Measurements from ENCODE around the gene GPX7. TPM values are rescaled to one million over a fixed set of nuclear protein-coding genes. Genes with fewer than 3 reads are reported as not detected.

The GPX7 gene
- total RNA-seq, 1 experiment from 2014 or later: 25.2 TPM

DNA sequence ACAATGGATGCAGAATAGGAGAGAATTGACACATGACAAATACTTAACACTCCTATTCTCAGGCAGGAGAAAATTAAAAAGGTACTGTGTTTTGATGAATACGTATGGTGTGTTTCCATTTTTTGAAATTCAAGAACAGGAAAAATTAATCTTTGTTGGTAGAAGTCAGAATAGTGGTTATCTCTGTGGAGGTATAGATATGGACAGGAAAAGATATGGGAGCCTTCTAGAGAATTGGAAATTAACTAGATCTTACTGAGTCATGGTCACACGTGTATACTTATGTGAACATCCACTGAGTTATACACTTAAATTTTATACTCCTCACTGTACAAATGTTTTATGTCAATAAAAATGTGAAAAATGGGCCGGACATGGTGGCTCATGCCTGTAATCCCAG lies 39.4 kb upstream of the GPX7 start:
- no peaks in the 10 kb centered on the region for H3K36me3 ChIP-seq (ENCODE audit: insufficient read depth, low read length, poor library complexity, severe bottlenecking)
- no peak overlapping the region for H3K27ac ChIP-seq (ENCODE audit: low read depth, low read length, poor library complexity, severe bottlenecking)
- no peak for DNase-seq (ENCODE audit: low spot score)
- BruUV-seq (replicated peaks): no TSS peak
- H3K9me3 ChIP-seq (ENCODE audit: low read depth, low read length, poor library complexity, severe bottlenecking): no peaks in the 10 kb centered on the region
- no peaks in the 10 kb centered on the region for H3K4me1 ChIP-seq (ENCODE audit: insufficient read depth, low read length, poor library complexity, severe bottlenecking)
- no peak overlapping the region for H3K4me3 ChIP-seq (ENCODE audit: low read depth, low read length, poor library complexity, severe bottlenecking)
- no peaks in the 10 kb centered on the region for H3K27me3 ChIP-seq (replicated peaks; ENCODE audit: insufficient read depth, low read depth, low read length, poor library complexity)
- ChIA-PET POLR2A (ENCODE audit: low non-redundant PET) (no interaction called here), CTCF (no interaction called here)
- intact Hi-C loops (cut with micrococcal nuclease; ENCODE audit: unreplicated experiment): no loop called here
- TF ChIP-seq, protein P1, sequence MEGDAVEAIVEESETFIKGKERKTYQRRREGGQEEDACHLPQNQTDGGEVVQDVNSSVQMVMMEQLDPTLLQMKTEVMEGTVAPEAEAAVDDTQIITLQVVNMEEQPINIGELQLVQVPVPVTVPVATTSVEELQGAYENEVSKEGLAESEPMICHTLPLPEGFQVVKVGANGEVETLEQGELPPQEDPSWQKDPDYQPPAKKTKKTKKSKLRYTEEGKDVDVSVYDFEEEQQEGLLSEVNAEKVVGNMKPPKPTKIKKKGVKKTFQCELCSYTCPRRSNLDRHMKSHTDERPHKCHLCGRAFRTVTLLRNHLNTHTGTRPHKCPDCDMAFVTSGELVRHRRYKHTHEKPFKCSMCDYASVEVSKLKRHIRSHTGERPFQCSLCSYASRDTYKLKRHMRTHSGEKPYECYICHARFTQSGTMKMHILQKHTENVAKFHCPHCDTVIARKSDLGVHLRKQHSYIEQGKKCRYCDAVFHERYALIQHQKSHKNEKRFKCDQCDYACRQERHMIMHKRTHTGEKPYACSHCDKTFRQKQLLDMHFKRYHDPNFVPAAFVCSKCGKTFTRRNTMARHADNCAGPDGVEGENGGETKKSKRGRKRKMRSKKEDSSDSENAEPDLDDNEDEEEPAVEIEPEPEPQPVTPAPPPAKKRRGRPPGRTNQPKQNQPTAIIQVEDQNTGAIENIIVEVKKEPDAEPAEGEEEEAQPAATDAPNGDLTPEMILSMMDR (conservative IDR thresholded peaks at IDR 0.05; ENCODE audit: low read depth, low read length): no peak
- no peak for TF ChIP-seq EZH2 (IDR thresholded peaks at IDR 0.05; ENCODE audit: borderline replicate concordance, low read depth, low read length, poor library complexity, severe bottlenecking)

DNA sequence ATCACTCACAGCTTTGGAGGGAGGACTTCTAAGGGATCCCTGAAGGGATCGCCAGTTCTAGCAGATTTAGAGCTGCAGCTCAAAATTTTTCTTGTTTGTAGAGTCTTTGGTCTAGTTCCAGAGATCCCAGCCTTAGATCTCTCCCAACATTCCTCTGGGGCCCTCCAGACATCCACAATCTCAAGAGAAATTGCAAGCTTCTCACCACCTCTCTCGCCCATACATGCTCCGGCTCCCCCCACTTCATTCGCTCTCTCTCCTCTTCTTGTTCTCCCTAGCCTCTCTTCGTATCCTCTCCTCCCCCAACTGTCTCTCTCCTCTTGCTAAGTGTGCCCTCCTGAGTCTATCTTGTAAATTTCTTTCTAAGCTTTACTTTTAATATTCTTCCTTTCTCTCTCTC lies 34.2 kb upstream of the GPX7 start:
- H3K4me3 ChIP-seq (ENCODE audit: low read depth, low read length, poor library complexity, severe bottlenecking): no peak overlapping the region
- TF ChIP-seq EZH2 (IDR thresholded peaks at IDR 0.05; ENCODE audit: borderline replicate concordance, low read depth, low read length, poor library complexity, severe bottlenecking): no peak
- TF ChIP-seq, protein P1 (conservative IDR thresholded peaks at IDR 0.05; ENCODE audit: low read depth, low read length): no peak
- ChIA-PET CTCF (no interaction called here), POLR2A (ENCODE audit: low non-redundant PET) (interaction anchor here (0.6 kb wide), 1 partner anchor 34 kb away, joined by 4 read pairs; no protein-coding TSS in a partner anchor)
- no peaks in the 10 kb centered on the region for H3K4me1 ChIP-seq (ENCODE audit: insufficient read depth, low read length, poor library complexity, severe bottlenecking)
- H3K9me3 ChIP-seq (ENCODE audit: low read depth, low read length, poor library complexity, severe bottlenecking): no peaks in the 10 kb centered on the region
- BruUV-seq (replicated peaks): no TSS peak
- no peaks in the 10 kb centered on the region for H3K36me3 ChIP-seq (ENCODE audit: insufficient read depth, low read length, poor library complexity, severe bottlenecking)
- intact Hi-C loops (cut with micrococcal nuclease; ENCODE audit: unreplicated experiment): no loop called here
- H3K27ac ChIP-seq (ENCODE audit: low read depth, low read length, poor library complexity, severe bottlenecking): no peak overlapping the region
- no peaks in the 10 kb centered on the region for H3K27me3 ChIP-seq (replicated peaks; ENCODE audit: insufficient read depth, low read depth, low read length, poor library complexity)
- no peak for DNase-seq (ENCODE audit: low spot score)

DNA sequence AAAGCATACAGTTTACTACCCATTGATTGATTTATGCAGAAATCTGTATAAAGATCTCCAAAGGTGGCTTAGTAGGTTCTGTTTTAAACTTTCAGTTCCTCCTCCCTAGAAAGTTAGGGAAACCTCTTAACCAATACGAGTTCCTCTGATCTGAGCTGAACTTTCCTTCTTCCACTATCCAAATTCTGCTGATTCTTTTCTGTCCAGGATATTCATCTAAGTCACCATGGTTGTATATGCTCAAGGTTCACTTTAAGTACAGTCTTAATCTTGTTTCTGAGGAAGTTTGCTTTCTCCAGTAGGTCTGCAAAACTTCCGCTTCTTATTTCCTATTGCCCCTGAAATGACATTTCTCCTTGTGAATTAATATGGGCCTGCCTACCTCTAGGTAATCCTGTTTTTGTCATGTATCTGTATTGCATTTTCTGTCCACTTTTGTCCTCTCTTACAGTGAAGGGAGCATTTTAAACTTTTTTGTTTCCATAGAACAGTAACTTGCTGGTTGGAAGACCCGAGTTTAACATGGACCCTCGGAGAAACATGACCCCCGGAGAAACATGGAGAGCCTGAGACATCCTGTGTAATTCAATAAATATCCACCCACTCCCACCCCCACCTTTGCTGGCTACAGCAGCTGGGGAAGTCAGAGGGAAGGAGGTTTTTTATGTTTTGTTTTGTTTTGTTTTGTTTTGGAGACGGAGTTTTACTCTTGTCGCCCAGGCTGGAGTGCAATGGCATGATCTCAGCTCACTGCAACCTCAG lies 32.5 kb upstream of the GPX7 start:
- Histone ChIP-seq H3K9me3 (ENCODE audit: low read depth, low read length, poor library complexity, severe bottlenecking) (no peaks in the 10 kb centered on the region), H3K27ac (ENCODE audit: low read depth, low read length, poor library complexity, severe bottlenecking) (no peak overlapping the region), H3K27me3 (replicated peaks; ENCODE audit: insufficient read depth, low read depth, low read length, poor library complexity) (no peaks in the 10 kb centered on the region), H3K4me3 (ENCODE audit: low read depth, low read length, poor library complexity, severe bottlenecking) (no peak overlapping the region), H3K4me1 (ENCODE audit: insufficient read depth, low read length, poor library complexity, severe bottlenecking) (peaks cover 5% of the 10 kb centered on the region), H3K36me3 (ENCODE audit: insufficient read depth, low read length, poor library complexity, severe bottlenecking) (no peaks in the 10 kb centered on the region)
- intact Hi-C loops (cut with micrococcal nuclease; ENCODE audit: unreplicated experiment): no loop called here
- DNase-seq (ENCODE audit: low spot score): no peak
- ChIA-PET CTCF (no interaction called here), POLR2A (ENCODE audit: low non-redundant PET) (no interaction called here)
- TF ChIP-seq EZH2 (IDR thresholded peaks at IDR 0.05; ENCODE audit: borderline replicate concordance, low read depth, low read length, poor library complexity, severe bottlenecking): no peak
- TF ChIP-seq, protein P1 (conservative IDR thresholded peaks at IDR 0.05; ENCODE audit: low read depth, low read length): no peak
- BruUV-seq (replicated peaks): no TSS peak

All from A673 (cell line).